OCI-LY7 (cell line): ENCODE results near the gene TRPV6. TPM values are rescaled to one million over a fixed set of nuclear protein-coding genes. Genes with fewer than 3 reads are reported as not detected.

Experiments used
- total RNA-seq, 2 experiments: library from RNA; depleted of rRNA in 1 of 2; stranded (reverse); fragments of >200 nt in 1 of 2; shearing (Covaris generic) in 1 of 2; gene quantifications; 2 replicates each; pipeline ENCODE4 v1.2.3, GENCODE V29; 2014 to 2022

TRPV6 gene
- total RNA-seq, 2 experiments from 2014 or later = not detected

Other genes with a start within 250 kb of the TRPV6 start
- gene PRSS1, start 136.3 kb downstream of the TRPV6 start, total RNA-seq (2014; rRNA removed; shearing (Covaris generic)) = not detected in 2 replicates
- not detected in 2 replicates for gene PRSS1, start 136.3 kb downstream of the TRPV6 start, total RNA-seq (2022)
- 0.23 and 0.60 TPM in 2 replicates for gene PRSS2, start 114.8 kb downstream of the TRPV6 start, total RNA-seq (2014; rRNA removed; shearing (Covaris generic))
- gene PRSS2, start 114.8 kb downstream of the TRPV6 start, total RNA-seq (2022) = 1.1 TPM in 2 replicates
- gene EPHB6, start 30.7 kb downstream of the TRPV6 start, total RNA-seq (2014; rRNA removed; shearing (Covaris generic)) = 0.15 and 0.41 TPM in 2 replicates
- gene EPHB6, start 30.7 kb downstream of the TRPV6 start, total RNA-seq (2022) = 0.33 and 0.57 TPM in 2 replicates
- 0.06 TPM in 1 of 2 replicates, not detected in the other for gene TRPV5, start 48.0 kb upstream of the TRPV6 start, total RNA-seq (2014; rRNA removed; shearing (Covaris generic))
- gene TRPV5, start 48.0 kb upstream of the TRPV6 start, total RNA-seq (2022) = not detected in 2 replicates
- gene LLCFC1, start 53.7 kb upstream of the TRPV6 start, total RNA-seq (2014; rRNA removed; shearing (Covaris generic)) = not detected in 2 replicates
- not detected in 2 replicates for gene LLCFC1, start 53.7 kb upstream of the TRPV6 start, total RNA-seq (2022)
- 1.5 and 2.9 TPM in 2 replicates for gene KEL, start 76.6 kb upstream of the TRPV6 start, total RNA-seq (2014; rRNA removed; shearing (Covaris generic))
- gene KEL, start 76.6 kb upstream of the TRPV6 start, total RNA-seq (2022) = 1.9 and 2.2 TPM in 2 replicates
- 0.66 TPM in 1 of 2 replicates, not detected in the other for gene OR9A2, start 141.4 kb upstream of the TRPV6 start, total RNA-seq (2014; rRNA removed; shearing (Covaris generic))
- 0.37 and 0.53 TPM in 2 replicates for gene OR9A2, start 141.4 kb upstream of the TRPV6 start, total RNA-seq (2022)
- gene OR6V1, start 166.6 kb upstream of the TRPV6 start, total RNA-seq (2014; rRNA removed; shearing (Covaris generic)) = not detected in 2 replicates
- not detected in 2 replicates for gene OR6V1, start 166.6 kb upstream of the TRPV6 start, total RNA-seq (2022)
- gene PIP, start 246.3 kb upstream of the TRPV6 start, total RNA-seq (2014; rRNA removed; shearing (Covaris generic)) = not detected in 2 replicates
- not detected in 2 replicates for gene PIP, start 246.3 kb upstream of the TRPV6 start, total RNA-seq (2022)